Medulla oblongata (tissue), 1 donor: ENCODE results near the gene TSPAN11.

ENCODE experiments used
- DNase-seq: peaks from one replicate; pipeline ENCODE4 v3.0.0-alpha.2; 2015; ENCODE audit errors: extremely low spot score

TSPAN11 gene

DNA sequence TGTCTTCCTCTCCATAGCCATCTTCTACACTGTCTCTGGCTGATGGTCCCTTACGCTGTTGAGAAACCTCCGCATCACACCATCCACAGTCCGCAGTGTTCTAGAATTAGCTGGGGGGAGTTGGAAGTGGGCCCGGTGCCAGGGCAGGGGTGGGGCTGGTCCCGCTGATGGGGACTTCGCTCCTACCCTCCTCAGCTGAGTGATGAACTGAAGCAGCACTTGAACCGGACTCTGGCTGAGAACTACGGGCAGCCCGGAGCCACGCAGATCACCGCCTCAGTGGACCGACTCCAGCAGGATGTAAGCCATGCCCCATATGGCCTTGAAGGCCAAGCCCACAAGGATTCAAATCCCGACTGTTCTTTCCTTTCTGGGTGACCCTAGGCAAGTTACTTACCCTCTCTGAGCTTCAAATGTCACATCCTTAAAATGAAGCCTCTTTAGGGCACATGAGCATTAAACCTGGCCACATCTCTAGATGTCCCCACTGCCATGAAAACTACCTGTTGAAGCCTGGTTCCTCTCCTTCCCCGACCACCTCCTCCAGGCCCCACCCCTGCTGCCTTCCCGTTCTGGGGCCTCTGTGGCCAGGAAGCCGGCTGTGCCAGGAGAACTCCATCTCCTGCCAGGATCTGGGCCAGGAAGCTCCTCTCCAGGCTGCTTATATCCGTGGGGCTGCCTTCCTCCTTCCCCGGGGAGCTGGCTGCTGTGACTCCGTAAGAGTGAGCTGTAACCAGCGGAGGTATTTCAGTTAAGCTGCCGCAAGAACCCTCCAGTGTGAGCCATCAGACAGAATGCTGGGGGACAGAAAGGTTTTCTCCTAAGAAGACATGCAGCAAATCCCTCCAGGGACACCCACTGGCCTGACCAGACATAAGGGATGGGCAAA is 53.1 kb downstream of the TSPAN11 start:
- DNase-seq: no peak

DNA sequence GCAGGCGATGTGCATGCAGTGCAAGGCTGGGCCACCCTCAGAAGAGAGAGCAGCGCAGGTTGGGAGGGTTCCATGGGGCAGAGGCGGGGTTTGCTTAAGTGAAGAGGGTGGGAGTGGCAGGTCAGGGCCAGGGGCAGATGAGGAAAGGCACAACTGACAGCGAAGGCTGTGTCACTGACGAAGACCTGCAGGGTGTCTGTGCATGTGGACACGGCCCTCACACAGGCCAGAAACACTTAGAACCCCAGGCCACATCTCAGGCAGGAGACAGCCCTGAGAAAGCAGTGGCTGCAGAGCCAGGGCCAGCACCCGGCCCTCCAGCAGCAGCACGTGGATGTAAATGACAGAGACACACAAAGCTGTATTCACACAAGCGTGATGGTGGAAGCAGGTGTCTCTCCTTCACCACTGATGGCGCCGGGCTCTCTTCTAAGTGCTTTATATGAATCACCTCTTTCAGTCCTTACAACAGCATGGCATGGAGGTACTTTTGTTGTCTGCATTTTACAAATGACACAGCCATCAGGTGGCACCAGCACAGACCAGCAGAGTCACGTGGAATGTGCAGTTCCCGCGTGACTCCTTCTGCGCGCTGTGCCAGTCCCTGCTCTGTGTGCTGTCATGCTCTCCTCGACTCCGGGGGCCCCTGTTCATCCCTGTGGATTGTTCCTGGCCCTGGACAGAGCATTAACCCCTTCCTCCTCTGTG is 54.6 kb downstream of the TSPAN11 start:
- DNase-seq: peak; percentile 38

DNA sequence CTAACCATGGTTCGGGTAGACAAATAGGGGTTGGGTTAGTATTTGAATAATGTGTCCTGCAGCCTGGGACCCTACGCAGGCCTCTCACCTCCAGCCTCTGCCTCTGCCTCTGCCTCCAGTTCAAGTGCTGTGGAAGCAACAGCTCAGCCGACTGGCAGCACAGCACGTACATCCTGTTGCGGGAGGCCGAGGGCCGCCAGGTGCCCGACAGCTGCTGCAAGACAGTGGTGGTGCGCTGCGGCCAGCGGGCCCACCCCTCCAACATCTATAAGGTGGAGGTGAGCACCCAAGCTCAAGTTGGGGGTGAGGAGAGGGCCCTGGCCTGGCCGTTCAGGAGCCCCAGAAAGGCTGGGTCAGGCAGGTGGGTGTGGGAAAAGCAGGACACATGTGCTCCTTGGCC is 55.9 kb downstream of the TSPAN11 start:
- no peak for DNase-seq

DNA sequence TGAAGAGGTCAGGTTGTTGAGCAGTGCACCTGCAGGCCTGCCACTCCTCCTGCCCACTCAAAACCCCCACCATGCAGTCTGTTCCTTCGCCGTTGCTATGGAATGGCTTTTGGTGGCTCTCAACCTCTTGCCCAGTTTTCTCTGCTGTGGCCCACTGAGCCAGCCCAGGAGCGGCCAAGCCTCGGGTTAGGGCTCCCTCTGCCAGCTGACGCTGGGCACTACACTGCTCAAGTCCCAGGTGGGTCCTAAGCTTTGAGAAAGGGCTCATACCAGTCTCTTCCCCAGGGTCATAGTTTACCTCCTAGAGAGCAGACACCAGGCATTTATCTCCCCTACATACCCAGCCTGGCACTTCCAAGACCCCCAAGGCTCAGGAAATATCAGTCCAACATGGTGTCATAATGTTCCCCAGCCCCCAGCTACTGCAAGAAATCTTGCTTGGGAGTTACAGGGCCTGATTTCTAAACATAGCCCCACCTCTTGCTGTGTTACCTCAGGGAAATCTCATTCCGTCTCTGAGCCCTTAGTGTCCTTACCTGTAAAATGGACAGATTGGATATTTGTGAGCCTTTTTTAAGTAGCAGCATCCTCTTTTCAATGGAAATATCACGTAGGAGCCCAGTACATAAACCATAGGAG is 59.4 kb downstream of the TSPAN11 start:
- peak; percentile 74 for DNase-seq

DNA sequence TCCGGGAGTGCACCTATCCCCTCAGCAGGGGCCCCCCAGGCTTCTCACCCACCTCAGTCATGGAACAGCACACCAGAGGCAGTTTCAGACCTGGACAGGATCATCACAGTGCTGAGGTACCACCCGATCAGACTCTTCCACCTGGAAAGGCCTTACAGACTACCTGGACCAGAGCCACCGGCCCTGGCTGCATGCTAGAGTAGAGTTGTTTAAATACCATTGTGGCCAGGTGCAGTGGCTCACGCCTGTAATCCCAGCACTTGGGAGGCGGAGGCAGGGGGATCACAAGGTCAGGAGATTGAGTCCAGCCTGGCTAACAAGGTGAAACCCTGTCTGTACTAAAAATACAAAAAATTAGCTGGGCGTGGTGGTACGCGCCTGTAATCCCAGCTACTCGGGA is 61.5 kb downstream of the TSPAN11 start:
- DNase-seq: no peak

DNA sequence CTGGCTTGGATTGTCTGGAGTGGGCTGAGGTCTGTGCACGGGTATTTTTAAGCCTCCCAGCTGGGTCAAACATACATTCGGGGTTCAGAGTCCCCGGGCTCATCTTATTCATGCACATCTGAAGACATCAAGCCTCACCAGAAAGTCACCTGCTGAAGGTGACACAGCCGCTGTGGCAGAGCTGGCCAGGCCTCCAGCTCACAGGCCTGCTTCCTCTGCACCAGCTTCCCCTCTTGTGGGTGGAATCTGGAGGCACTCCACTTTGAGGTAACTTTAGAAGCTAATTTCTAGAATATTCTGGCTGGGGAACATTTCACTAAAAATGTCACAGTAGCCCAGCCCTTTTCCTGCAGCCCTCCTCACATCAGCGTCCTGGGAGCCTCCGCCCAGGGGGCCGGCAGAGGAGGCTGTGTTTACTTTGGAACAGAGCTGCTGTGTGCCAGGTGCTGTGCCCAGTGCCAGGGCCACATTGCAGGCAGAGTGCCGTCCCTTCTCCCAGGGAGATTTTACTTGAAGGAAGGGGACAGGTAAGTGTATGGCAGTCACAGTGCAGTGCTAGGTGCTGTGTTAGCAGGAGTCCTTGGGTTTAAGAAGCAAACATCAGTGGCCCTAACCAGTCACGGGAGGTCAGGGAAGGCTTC is 62.2 kb downstream of the TSPAN11 start:
- no peak for DNase-seq

DNA sequence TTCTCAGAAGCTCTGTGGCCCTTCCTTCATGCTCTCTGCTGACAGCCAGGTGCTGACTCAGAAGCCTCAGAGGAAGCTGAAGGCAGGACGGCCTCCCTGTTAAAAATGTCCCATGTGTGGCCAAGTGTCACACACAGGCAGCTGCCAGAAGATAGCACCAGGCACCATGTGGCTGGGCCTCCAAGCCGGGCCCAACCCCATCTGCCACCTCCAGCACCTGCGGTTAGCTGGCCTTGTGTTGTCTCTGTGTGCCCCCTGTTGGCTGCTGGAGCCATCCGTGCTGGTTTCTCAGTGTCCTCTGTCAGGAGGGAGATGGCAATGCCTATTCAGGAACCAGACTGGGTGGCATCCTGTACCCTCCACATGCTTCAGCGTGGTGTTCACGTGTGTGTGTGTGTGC is 63.2 kb downstream of the TSPAN11 start:
- DNase-seq: no peak

DNA sequence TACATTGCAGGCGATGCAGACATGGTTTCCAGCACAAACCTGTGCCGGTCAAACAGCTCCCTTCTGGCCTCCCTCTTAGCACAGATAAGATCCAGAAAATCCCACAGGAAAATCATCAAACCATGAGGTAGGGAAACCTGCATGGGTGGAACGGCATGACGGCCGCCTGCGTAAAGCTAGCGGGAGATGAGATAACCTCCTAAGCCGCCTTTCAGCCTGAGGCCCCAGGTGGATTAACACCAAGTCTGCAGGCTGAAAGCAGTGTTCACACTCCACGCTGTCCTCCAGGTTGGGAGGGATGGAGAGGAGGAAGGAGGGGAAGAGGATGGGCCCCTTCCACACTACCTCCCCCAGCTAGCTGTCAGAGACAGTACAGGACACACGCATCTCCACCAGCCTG is 63.8 kb downstream of the TSPAN11 start:
- no peak for DNase-seq

DNA sequence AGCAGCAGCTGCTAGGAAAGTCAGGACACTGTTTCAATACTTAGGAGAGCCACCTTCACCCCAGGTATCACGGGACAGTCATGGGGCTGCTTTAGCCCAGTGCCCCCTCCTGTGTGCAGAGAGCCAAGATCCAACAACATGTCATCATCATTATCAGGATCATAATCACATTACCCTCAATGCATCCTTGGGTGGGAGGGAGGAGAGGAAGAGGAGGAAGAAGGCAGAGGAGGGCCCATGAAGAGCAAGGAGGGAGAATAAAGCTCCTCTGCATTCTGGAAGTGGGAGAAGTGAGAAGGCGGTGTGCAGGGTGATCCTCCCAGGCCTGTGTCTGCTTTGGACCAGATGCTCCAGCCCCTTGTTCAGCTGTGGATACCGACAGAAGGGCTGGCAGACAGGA is 64.2 kb downstream of the TSPAN11 start:
- DNase-seq: no peak

DNA sequence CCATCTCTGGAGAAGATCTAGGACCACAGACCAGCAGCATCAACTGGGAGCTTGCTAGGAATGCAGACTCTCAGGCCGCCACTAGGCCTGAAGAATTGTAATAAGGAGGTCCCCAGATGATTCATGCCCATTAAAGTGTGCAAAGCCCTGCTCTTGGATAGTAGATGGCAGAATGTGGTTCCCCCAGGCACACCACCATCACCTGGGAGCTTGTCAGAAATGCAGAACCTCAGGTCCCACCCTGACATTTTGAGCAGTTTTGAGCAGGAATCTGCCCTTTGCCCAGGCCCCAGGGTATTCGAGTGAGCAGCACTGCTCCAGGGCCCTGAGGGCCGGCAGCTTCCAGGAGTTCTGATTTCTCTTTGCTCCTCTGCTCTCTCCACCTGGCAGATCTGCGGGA is 64.9 kb downstream of the TSPAN11 start:
- no peak for DNase-seq

DNA sequence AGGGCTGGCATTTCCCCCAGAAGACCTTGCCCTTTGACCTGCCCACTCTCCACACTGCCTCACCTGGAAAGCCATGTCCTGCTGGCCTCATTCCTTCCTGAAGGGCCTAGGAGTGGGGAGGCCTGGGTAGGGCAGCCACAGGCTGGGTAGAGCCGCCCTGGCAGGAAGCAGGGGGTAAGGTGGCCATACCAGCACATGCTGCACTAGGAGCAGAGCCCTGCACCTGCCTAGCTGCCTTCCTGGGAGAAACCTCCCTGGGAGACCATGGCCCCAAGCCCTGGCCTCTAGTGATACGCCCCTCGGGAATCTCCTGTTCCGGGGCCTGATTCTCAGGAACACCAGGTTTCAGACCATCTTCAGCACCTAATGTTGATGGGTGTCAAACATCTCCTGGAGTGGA is 65.8 kb downstream of the TSPAN11 start:
- no peak for DNase-seq

DNA sequence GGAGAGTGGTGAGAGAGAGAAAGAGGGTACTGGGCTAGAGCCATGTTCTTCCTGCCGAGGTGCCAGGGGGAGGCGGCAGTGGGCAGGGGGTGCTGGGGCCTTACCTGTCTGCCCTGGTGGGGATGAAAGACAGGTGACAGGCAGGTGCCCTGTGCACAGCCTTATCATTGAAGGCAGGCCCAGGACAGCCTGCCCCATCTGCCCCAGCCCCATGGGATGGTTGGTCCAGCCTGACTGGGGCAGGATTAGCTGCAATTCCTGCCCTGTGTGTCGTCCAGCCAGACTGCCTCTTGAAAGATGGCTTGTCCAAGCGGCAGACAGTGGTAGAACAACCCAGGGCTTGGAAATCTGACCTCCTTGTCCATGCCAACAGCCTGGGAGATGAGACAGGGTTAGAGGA is 67.2 kb downstream of the TSPAN11 start:
- DNase-seq: no peak

DNA sequence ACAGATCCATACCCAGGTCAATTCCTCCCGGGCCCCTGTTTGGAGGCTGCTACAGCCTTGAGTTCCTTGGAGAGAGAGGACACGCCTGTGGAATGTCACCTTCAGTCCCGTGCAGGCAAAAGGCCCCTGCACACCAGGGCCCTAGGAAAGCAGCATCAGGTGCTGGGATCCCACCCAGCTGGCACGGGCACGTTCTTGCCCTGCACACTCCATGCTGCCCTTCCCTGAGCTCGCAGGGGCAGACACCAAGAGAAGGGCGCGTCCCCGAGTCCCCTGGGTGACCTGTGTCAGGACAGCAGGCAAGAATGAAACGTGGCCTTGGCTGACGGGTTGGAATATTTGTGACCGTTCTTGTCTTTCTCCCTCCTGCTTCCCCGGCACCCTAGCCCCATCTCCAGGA is 67.7 kb downstream of the TSPAN11 start:
- DNase-seq: no peak

DNA sequence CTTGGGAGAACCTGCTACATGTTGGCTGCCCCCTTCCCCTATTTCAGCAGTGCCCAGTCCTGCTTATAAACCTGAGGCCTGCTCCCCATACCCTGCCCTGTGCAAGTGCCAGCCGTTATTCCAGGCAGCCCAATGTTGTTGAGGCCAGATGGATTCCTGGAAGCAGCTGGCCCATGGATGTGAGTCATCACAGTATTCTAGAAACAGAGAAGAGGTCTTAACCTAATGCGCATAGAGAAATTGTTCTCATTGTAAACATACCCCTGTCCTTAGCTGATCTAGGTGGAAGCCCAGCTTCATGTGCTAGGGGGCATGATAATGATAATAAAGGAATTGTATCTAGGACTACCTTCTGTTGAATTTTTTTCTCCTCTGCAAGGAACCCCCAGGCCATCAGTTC is 69.7 kb downstream of the TSPAN11 start:
- no peak for DNase-seq

DNA sequence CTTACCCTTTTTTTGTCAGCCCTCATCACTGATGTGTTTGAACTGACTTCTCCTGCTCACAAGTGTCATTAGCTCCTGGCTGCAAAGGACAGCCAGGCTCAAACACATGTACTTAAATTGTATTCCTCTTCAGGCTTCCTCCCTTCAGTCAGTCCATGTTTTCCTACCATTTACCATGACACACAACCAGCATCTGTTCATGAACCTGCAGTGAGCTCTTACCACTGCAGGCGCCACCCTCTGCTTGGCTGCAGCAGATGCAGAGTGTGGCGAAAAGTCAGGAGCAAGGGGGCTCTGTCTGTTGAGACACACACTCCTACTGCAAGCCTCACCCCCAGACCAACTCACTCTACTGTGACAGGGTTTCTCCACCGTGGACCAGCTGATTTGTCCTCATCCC is 70.2 kb downstream of the TSPAN11 start:
- no peak for DNase-seq

DNA sequence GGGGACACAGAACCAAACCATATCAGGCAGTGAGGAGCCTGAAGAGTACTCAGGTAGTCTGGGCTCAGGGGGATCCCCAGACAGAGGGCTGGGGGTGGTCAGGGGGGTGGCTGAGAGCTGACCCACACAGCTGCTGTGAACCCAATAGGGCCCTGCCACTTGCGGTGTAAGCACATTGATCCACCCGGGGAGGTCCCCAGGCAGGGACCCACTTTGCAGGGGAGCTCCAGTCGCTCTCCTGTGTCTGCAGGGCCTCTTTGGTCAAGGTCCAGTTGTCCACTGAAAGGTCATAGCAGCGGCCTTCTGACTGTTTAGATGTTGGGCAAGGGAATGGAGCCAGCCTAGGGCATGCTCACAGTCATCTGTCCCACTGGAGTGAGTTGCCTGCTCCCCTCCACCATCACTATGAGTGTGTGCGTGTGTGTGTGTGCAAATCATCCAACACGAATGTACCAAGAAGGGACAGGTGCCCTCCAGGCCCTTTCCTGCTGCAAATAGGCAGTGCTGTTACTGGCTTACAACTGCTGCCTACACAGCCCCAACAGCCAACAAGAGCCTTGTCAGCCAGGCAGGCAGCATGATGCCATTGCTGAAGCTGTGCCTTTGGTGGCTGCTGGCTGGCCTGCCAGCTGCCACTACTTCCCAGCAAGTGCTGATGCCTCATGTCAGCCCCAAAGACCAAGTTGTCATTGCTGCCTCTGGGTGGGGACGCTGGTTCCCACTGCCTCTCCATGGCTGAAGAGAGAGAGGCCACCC is 71.3 kb downstream of the TSPAN11 start:
- DNase-seq: no peak

DNA sequence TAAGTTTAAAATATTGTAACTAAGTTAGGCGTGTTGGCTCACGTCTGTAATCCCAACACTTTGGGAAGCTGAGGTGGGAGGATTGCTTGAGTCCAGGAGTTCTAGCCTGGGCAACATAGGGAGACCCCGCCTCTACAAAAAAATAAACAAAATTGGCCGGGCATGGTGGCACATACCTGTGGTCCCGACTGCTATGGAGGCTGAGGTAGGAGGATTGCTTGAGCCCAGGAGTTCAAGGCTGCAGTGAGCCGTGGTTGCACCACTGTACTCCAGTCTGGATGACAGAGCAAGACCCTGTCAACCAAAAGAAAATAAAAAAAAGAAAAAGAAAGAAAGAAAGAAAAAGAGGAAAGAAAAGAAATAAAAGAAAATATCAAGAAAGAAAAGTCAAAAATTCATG is 72.5 kb downstream of the TSPAN11 start:
- no peak for DNase-seq

DNA sequence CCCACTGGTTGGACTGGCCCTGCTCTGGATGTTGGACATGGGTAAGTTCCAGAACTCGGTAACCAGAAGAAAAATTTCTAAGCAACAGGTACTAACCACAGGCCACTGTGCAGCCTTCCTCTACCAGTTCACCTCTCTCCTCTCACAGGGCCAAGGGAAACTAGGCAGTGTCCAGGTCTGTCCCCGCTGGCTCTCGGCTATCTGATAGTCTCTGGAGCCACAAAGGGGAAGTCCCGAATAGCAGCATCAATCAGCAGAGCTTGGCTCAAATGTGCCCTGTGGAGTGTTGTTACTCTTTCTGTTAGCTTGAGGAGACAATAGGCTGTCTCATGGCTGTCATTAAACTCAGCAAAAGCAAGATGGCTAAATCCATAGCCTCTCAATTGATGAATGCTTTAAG is 73.2 kb downstream of the TSPAN11 start:
- DNase-seq: peak; percentile 9

DNA sequence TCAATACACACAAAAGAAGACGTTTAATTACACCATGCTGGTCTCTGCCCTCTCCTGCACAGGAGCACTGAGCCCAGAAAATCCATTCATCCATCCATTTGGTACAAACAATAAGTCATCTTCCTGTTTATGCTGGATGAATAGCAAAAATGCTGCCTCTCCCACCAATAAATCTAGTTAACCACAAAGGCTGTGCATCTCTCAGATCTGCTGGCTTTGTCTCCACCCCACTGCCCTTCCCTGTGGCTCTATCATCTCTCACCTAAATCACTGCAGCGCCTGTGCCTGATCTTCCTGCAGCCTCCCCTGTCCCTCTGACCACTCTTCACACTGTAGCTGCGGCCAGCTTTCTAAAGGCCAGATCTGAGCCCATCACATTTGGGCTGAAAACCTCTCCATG is 74.2 kb downstream of the TSPAN11 start:
- no peak for DNase-seq

DNA sequence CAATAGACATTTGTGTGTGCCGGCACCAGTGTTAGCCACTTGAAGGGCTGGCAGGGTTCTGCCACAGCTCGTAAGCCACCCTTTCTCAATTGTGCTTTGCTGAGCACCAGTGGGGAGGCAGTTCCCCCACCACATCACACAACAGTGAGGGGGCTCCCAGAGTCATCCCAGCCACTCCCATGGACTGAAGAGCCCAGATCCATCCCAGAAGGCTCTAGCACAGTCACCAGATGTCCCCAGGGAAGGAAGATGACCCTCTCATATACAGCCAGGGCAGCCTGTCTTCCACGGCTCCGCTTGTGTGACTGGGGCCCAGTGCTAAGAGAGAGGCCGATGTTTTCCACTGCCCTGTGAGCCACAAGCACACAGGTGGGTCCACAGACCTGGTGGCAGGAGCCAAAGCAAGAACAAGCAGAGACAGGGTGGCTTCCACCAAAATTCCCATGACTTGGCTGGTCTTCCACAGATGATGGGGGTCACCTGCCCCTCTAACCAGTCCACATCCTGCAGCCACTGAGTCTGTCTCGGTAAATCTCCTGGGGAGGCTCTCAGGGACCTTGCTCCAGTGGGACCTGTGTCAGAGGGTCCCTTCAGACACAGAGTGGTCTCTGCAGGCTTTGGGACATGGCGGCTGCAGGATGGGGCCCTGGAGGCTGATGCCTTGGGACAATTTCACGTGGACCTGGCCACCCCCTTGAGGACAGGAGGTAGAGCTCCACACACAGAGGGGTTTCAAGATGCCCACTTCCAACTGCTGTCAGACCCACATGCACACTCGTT is 75.2 kb downstream of the TSPAN11 start:
- no peak for DNase-seq

DNA sequence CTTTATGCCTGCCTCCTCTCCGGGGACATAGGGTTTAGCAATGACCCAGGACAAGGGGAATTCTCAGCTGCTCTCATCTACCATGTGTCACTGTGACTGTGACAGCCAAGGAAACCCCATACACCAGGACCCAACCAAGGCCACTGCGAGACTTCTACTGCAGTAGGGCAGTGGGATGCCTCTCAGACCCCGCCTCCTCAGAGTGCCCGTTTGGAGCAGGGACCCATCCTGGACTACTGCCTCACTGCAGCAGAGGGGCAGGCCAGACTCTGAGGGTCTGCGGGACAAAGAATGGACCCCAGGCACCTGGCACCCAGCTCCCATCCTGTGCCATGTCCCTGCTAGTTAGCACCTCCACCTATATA is 75.8 kb downstream of the TSPAN11 start:
- no peak for DNase-seq
